MCF 10A (cell line): ENCODE measurements around the gene MICAL3. TPM values are rescaled to one million over a fixed set of nuclear protein-coding genes. Genes with fewer than 3 reads are reported as not detected.

Experiments
- BruUV-seq: library from RNA; stranded (reverse); fragments of 400-500 nt; replicated peaks from 2 replicates; lab custom pipeline; 2021; lab: Mats Ljungman, UMichigan
- CTCF ChIA-PET: fragments of 300-600 bp; sonication (Branson Sonifier 250); formaldehyde crosslinking; extraction: SDS; loops from one replicate; lab custom pipeline; 2021; ENCODE audit warnings: antibody characterized with exemption, inconsistent platforms; lab: Yijun Ruan, JAX
- POLR2A ChIA-PET: fragments of 300-600, 350-650 bp; sonication (Branson Sonifier 250); formaldehyde crosslinking; extraction: SDS; loops from one replicate; lab custom pipeline; 2020; ENCODE audit warnings: antibody characterized with exemption, inconsistent platforms; lab: Yijun Ruan, JAX
- DNase-seq: peaks from one replicate; pipeline ENCODE4 v3.0.0-alpha.2; 2018; ENCODE audit not compliant: unreplicated experiment
- H3K27ac Mint-ChIP-seq: one replicate; pipeline ENCODE4 v1.8.0; 2022; ENCODE audit warnings: mild to moderate bottlenecking, low read depth, mixed read lengths; ENCODE audit not compliant: unreplicated experiment
- H3K27me3 Mint-ChIP-seq: one replicate; pipeline ENCODE4 v1.8.0; 2022; ENCODE audit warnings: mixed read lengths; ENCODE audit not compliant: insufficient read depth, unreplicated experiment
- H3K36me3 Mint-ChIP-seq: one replicate; pipeline ENCODE4 v1.8.0; 2022; ENCODE audit warnings: mild to moderate bottlenecking, moderate library complexity, mixed read lengths; ENCODE audit not compliant: insufficient read depth, unreplicated experiment
- H3K4me1 Mint-ChIP-seq: one replicate; pipeline ENCODE4 v1.8.0; 2022; ENCODE audit warnings: mixed read lengths; ENCODE audit not compliant: insufficient read depth, unreplicated experiment
- H3K4me3 Mint-ChIP-seq: one replicate; pipeline ENCODE4 v1.8.0; 2022; ENCODE audit warnings: mild to moderate bottlenecking, moderate library complexity, mixed read lengths; ENCODE audit not compliant: unreplicated experiment
- H3K9me3 Mint-ChIP-seq: one replicate; pipeline ENCODE4 v1.8.0; 2022; ENCODE audit warnings: mixed read lengths; ENCODE audit not compliant: unreplicated experiment
- CTCF ChIP-seq: fragments of 200-600 bp; IDR thresholded peaks from one replicate; pipeline ENCODE4 v1.8.0; 2022; ENCODE audit warnings: antibody characterized with exemption, mild to moderate bottlenecking; ENCODE audit not compliant: unreplicated experiment
- intact Hi-C: fragments of 100-400 bp; cut with micrococcal nuclease; formaldehyde crosslinking; loops from 2 replicates; pipeline ENCODE4 v1.14.1; 2022
- total RNA-seq: library from RNA; stranded (reverse); gene quantifications from 2 replicates; pipeline ENCODE4 v1.2.3, GENCODE V29; 2022

Gene MICAL3
- total RNA-seq, 1 experiment from 2014 or later, result 54.1 TPM

- H3K4me3 Mint-ChIP-seq, result no peak overlapping the region
- H3K36me3 Mint-ChIP-seq, result peaks cover 36% of the 10 kb centered on the region
- no peaks in the 10 kb centered on the region for H3K27me3 Mint-ChIP-seq
- no peaks in the 10 kb centered on the region for H3K9me3 Mint-ChIP-seq
- no peak for DNase-seq
- no peak overlapping the region for H3K27ac Mint-ChIP-seq
- POLR2A ChIA-PET, result no interaction called here
- BruUV-seq, result no TSS peak
- H3K4me1 Mint-ChIP-seq, result no peaks in the 10 kb centered on the region
- TF ChIP-seq CTCF, result no peak
- intact Hi-C loops, result no loop called here
- CTCF ChIA-PET, result interaction anchor here (0.8 kb wide), 1 partner anchor 252 kb away, joined by 4 read pairs; no protein-coding TSS in a partner anchor
These were observed 199.9 kb downstream of the MICAL3 start for GRCh38 chr22:17824457-17824856.

GRCh38 chr22:17823964-17824363 lies 200.4 kb downstream of the MICAL3 start:
- no peaks in the 10 kb centered on the region for H3K4me1 Mint-ChIP-seq
- H3K27me3 Mint-ChIP-seq, result no peaks in the 10 kb centered on the region
- no peak overlapping the region for H3K4me3 Mint-ChIP-seq
- no peak overlapping the region for H3K27ac Mint-ChIP-seq
- H3K36me3 Mint-ChIP-seq, result peaks cover 38% of the 10 kb centered on the region
- no peak for TF ChIP-seq CTCF
- CTCF ChIA-PET, result interaction anchor here (0.6 to 0.8 kb wide), 2 partner anchors 252 to 262 kb away, joined by 3 to 4 read pairs; no protein-coding TSS in a partner anchor
- H3K9me3 Mint-ChIP-seq, result no peaks in the 10 kb centered on the region
- intact Hi-C loops, result no loop called here
- POLR2A ChIA-PET, result no interaction called here
- BruUV-seq, result no TSS peak
- no peak for DNase-seq

GRCh38 chr22:17823226-17823625 lies 201.1 kb downstream of the MICAL3 start:
- POLR2A ChIA-PET, result no interaction called here
- Mint-ChIP-seq H3K4me1 (no peaks in the 10 kb centered on the region), H3K4me3 (no peak overlapping the region), H3K9me3 (no peaks in the 10 kb centered on the region), H3K27ac (no peak overlapping the region), H3K27me3 (no peaks in the 10 kb centered on the region), H3K36me3 (peaks cover 35% of the 10 kb centered on the region)
- TF ChIP-seq CTCF, result no peak
- CTCF ChIA-PET, result interaction anchor here (0.6 to 1.7 kb wide), 2 partner anchors 253 to 261 kb away, joined by 3 to 8 read pairs; no protein-coding TSS in a partner anchor
- no TSS peak for BruUV-seq
- DNase-seq, result no peak
- intact Hi-C loops, result no loop called here

- no peaks in the 10 kb centered on the region for H3K9me3 Mint-ChIP-seq
- peaks cover 38% of the 10 kb centered on the region for H3K36me3 Mint-ChIP-seq
- H3K27ac Mint-ChIP-seq, result no peak overlapping the region
- TF ChIP-seq CTCF, result no peak
- no peak for DNase-seq
- ChIA-PET CTCF (interaction anchor here (0.6 to 1.7 kb wide), 4 partner anchors 8 to 254 kb away, joined by 3 to 8 read pairs (median 4); no protein-coding TSS in a partner anchor), POLR2A (no interaction called here)
- BruUV-seq, result no TSS peak
- H3K27me3 Mint-ChIP-seq, result no peaks in the 10 kb centered on the region
- intact Hi-C loops, result no loop called here
- no peaks in the 10 kb centered on the region for H3K4me1 Mint-ChIP-seq
- H3K4me3 Mint-ChIP-seq, result no peak overlapping the region
These were observed 202.3 kb downstream of the MICAL3 start for GRCh38 chr22:17822087-17822486.
